Measurements from ENCODE around the gene RYR1.

DNA sequence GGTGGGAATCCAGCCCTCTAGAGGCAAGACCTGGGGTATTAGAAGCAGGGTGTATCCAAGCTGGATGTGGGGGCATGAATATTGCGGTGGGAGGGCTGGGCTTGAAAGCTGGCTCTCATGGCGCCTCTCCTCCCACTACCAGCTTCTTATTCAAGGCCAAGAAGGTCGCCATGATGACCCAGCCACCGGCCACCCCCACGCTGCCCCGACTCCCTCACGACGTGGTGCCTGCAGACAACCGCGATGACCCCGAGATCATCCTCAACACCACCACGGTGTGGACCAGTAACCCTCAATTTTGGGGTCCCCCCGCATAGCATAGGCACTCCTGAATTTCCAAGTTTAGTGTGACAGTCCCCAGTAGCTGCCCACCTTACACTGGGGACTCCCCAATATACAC is 41.7 kb downstream of the RYR1 start:
- TF ChIP-seq, protein P1, sequence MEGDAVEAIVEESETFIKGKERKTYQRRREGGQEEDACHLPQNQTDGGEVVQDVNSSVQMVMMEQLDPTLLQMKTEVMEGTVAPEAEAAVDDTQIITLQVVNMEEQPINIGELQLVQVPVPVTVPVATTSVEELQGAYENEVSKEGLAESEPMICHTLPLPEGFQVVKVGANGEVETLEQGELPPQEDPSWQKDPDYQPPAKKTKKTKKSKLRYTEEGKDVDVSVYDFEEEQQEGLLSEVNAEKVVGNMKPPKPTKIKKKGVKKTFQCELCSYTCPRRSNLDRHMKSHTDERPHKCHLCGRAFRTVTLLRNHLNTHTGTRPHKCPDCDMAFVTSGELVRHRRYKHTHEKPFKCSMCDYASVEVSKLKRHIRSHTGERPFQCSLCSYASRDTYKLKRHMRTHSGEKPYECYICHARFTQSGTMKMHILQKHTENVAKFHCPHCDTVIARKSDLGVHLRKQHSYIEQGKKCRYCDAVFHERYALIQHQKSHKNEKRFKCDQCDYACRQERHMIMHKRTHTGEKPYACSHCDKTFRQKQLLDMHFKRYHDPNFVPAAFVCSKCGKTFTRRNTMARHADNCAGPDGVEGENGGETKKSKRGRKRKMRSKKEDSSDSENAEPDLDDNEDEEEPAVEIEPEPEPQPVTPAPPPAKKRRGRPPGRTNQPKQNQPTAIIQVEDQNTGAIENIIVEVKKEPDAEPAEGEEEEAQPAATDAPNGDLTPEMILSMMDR (IDR thresholded peaks at IDR 0.05; ENCODE audit: low read depth, low read length, poor library complexity, severe bottlenecking) = no peak
- TF ChIP-seq EZH2phosphoT487 (IDR thresholded peaks at IDR 0.05; ENCODE audit: borderline replicate concordance, low read length) = no peak
